ENCODE data around the gene KCNIP4.
"Not testable (repeated sequence)": the region's sequence is repeated elsewhere in the genome, so short reads cannot be mapped to it uniquely, and the experiment has no call there.

Gene KCNIP4

GRCh38 chr4:21948347-21949072, at the start of gene KCNIP4:
Gene KCNIP4, minus strand, starts transcription at chr4:21948772.
- no peak for DNase-seq (ENCODE audit: low read depth, low spot score)

GRCh38 chr4:21996618-21997017, 48.0 kb upstream of the KCNIP4 start:
- not testable (repeated sequence) for DNase-seq (ENCODE audit: low read depth, low spot score)

DNA sequence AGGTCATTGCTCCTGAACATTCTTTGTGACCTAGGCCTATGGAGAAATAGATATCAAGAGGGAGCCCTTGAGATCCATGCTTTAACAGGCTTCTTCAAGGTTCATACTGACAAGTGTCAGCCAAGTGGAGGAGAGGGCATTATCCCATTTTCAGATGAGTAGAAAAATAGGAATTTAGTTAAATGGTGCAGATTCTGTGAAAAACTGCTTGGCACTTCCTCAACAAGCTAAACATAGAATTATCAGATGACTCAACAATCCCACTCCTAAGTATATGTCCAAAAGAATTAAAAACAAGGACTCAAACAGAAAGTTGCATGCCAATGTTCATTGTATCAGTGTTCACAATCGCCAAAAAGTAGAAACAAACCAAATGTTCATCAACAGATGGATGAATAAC, 43.8 kb upstream of the KCNIP4 start:
- DNase-seq (ENCODE audit: low read depth, low spot score): no peak

DNA sequence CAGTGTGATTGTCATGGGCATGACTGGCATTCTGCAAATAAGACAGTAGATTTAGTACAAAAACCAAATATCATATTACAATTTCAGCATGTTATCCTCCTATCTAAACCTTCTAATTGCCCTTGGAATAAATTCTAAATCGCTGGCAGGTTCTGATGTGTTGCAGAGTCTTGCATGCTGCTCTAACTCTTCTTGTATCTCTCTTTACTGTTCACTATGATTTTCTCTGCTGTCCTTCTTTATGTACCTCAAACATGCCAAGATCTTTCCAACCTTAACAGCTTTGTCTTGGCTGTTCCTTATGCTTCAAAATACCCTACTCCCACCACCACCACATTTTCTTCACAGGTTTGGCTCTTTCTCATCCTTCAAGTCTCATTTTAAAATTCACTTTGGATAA, 43.0 kb upstream of the KCNIP4 start:
- no peak for DNase-seq (ENCODE audit: low read depth, low spot score)

- DNase-seq (ENCODE audit: low read depth, low spot score): no peak
Observed at GRCh38 chr4:21991050-21991449, 42.5 kb upstream of the KCNIP4 start.

- DNase-seq (ENCODE audit: low read depth, low spot score): no peak
Observed at GRCh38 chr4:21989351-21989750, 40.8 kb upstream of the KCNIP4 start.

DNA sequence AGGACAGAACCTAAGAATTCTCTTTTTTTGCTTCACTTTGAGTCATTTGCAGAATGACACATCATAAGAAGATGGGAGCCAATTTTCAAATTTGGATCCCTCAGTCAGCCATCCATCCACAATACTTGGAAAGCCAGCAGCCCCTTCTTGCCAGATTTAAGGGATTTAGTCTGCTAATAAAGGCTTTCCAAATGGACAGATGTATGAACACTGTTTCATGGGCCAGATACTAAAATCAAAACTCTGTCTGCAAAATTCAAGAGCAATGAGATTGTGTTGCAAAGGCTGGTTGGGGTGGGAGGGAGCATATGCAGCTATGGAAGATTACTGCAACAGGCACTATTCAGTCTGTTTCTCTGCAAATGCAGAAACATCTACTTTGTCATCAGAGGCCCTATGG, 37.7 kb upstream of the KCNIP4 start:
- no peak for DNase-seq (ENCODE audit: low read depth, low spot score)

DNA sequence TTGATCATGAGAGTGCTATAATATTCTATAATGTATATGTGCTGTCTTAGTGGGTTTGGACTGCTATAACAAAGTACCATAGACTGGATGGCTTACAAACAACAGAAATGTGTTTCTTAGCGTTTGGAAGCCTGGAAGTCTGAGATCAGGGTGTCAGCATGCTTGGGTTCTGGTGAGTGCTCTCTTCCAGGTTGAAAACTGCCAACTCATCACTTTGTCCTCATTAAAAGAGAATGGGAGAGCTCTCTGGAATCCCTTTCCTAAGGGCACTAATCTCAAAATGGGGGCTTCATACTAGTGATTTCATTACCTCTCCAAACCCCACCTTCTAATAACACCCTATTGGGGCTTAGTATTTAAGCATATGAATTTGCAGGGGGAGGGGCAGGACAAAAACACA, 33.5 kb upstream of the KCNIP4 start:
- DNase-seq (ENCODE audit: low read depth, low spot score): no peak

GRCh38 chr4:21979196-21979595, 30.6 kb upstream of the KCNIP4 start:
- DNase-seq (ENCODE audit: low read depth, low spot score): no peak

- no peak for DNase-seq (ENCODE audit: low read depth, low spot score)
Observed at GRCh38 chr4:21976166-21976565, 27.6 kb upstream of the KCNIP4 start.

DNA sequence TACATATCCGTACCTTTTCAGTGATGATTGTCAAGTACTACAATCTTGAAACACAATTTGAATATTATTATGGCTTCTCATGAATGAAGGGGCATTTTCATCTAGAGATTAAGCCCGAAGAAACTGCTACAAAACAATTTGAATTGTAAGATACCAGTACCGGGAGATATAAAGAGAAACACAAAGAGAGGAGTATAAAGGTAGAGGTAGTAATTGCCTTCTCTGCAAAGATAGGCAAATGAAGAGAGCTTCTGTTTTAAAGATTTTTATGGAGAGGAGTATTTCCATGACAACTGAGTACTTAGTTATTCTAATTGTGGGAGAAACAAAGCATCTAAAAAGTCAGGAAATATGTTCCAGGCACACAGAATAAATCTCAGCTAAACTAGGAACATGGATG, 25.3 kb upstream of the KCNIP4 start:
- DNase-seq (ENCODE audit: low read depth, low spot score): no peak

DNA sequence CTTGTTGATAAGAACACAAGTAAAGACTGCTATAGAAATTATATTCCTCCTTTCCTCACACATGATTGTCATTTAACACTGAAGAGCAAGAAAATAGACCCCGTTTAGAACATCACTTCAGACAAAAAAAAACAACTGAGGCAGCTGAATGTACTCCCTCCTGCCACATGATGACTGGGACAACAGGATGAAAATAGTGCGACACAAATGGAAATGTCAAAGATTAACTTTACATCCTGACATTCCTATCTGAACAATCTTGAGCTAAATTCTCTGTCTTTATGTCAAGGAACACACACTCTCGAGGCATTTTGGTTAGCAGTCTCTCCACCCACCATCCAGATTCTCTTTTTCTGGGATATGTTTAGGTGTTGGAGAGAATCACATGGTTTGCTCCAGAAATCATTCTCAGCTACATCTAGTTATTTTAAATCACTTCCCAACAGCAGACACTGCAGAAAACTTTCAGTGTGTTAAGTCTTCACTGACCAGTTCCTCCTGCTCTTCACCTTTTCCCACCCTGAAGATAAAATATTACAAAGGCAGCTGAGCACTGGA, 16.3 kb upstream of the KCNIP4 start:
- DNase-seq (ENCODE audit: low read depth, low spot score): no peak

- no peak for DNase-seq (ENCODE audit: low read depth, low spot score)
Observed at GRCh38 chr4:21962691-21963090, 14.1 kb upstream of the KCNIP4 start.

DNA sequence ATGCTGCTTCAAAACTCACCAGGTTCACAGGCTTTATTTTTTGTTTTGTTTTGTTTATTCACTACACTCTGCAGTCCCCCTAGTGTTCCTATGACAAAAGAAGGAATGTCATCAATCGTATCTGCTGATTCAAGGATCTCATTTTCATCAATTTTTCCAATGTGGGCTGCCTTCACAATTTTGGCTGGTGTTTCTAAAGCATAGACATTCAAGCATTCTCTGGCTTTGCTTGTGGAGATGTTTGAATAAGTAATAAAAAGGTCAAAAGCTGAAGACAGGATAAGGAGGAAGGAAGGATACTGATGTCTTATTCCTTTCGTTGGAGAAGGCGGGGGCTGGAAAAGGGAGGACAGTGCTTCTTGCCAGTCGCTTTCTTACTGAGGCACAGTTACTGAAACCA, 12.2 kb upstream of the KCNIP4 start:
- no peak for DNase-seq (ENCODE audit: low read depth, low spot score)

- DNase-seq (ENCODE audit: low read depth, low spot score): no peak
Observed at GRCh38 chr4:21954916-21955315, 6.3 kb upstream of the KCNIP4 start.

GRCh38 chr4:21953653-21954052, 5.1 kb upstream of the KCNIP4 start:
- no peak for DNase-seq (ENCODE audit: low read depth, low spot score)

DNA sequence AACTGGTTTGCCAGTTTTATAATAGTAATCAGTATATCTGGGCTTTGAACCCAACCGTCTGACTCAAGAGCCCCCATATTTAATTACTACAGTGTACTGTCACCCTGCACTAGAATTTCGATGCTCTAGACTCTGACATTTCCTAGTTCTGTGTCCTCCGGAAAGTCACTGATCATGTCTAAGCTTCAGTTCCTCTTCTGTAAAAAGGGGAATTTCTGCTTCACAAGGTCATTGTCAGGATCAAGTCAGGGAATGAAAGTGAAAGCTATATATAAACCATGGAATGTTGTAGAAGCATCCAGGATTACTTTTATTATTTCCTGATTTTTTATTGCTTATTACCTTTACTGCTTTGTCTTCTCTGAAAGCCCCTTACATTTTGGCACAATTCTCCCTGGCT, 4.0 kb upstream of the KCNIP4 start:
- DNase-seq (ENCODE audit: low read depth, low spot score): no peak

- no peak for DNase-seq (ENCODE audit: low read depth, low spot score)
Observed at GRCh38 chr4:21949073-21949457, 493 bp upstream of the KCNIP4 start.

DNA sequence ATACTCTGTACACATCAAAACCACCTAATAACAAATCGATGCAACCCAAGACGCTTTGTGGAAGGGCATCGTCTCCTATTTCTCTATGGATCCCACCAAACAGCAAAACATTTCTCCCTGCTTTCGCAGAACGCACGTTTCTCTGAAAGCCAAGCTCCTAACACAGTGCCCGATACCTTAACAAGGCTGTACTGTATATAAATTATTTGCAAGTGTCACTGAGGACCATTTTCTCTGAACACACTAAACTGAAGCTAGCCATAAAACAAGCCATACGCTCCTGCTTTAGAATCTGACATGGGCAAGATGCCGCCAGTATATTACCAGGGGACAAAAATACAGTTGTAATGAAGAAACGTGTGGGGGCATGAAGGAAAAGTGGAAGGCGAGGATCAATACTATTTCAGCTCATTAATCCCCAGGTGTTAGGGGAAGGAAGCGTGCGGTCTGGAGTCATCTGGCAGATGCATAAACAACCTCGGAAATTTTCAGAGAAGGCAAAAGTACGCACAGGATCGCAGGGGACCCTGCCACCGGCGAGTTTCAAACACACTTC, 703 bp downstream of the KCNIP4 start:
- no peak for DNase-seq (ENCODE audit: low read depth, low spot score)

- DNase-seq (ENCODE audit: low read depth, low spot score): no peak
Observed at GRCh38 chr4:21946858-21947257, 1.7 kb downstream of the KCNIP4 start.

DNA sequence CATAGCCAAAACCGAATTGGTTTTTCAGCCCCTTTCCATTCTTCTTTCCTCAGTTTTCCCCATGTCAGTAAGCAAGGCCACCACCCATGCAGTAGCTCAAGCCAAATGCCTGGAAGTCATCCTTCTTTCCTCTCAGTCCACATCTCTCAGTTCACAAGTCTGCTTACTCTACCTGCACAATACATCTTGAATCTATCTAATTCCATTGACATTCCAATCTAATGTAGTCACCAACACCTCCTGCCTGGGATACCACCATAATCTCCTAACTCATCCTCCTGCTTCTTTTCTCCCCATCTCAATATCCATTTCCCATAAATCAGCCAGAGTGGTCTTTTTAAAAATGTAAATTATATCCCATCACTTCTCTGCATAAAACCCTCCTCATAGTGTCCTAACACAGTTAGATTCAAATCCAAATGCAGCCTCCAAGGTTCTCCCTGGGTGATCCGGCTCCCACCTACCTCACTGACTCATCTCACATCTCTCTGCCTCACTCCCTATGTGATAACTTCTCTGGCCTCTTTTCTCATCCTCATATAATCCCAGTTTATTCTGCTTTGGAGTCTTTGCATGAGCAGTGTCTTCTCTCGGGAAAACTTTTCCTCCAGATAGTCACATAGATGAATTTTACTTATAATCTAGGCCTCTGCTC, 26.9 kb downstream of the KCNIP4 start:
- no peak for DNase-seq (ENCODE audit: low read depth, low spot score)

DNA sequence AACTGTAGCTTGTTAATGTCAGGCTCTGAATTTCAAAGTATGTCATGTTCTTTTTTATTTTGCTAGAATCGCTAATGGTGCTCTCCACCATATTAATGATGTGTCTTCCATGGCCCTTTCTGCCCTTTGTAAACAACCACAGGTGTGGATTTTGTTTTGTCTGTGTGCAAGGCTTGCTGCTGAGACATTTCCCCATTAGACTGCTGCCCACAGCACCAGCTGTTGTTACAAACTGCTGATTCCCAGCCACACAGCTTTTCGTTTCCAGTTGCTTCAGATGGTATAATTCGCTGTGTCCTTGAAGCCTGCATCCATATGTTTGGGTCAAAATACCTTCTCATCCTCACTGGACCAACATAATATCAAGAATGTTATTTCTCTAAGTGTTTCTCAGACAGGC, 32.8 kb downstream of the KCNIP4 start:
- DNase-seq (ENCODE audit: low read depth, low spot score): no peak

- no peak for DNase-seq (ENCODE audit: low read depth, low spot score)
Observed at GRCh38 chr4:21901831-21902230, 46.7 kb downstream of the KCNIP4 start.
